ENCODE data around the gene TYK2. TPM values are rescaled to one million over a fixed set of nuclear protein-coding genes. Genes with fewer than 3 reads are reported as not detected.

The TYK2 gene
- total RNA-seq, 1 donor from 2014 or later = 143 TPM

DNA sequence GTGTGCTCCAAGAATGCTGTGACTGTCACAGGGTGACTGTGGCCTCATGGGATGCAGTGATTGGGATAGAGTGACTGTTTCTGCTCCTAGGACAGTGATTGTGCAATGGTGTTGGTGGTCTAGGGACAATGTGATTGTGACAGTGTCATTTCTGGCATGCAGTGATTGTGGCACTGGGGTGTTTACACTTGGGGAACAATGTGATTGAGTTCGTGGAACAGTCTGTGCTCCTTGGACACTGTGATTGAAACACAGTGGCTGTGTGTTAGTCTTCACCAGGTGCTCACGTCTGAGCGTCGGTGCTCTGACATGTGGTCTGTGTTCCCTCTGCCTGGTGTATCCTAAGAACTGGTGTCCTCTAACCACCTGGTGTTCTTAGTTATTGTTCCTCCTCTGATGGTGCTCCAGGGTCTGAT lies 41.7 kb upstream of the TYK2 start:
- Mint-ChIP-seq H3K27ac (ENCODE audit: unreplicated experiment) (no peak overlapping the region), H3K27me3 (ENCODE audit: unreplicated experiment) (peaks cover 44% of the 10 kb centered on the region), H3K4me3 (ENCODE audit: unreplicated experiment) (peak overlapping the region; percentile 70), H3K4me1 (ENCODE audit: unreplicated experiment) (peaks cover 20% of the 10 kb centered on the region), H3K36me3 (ENCODE audit: low read depth, unreplicated experiment) (peaks cover 9% of the 10 kb centered on the region), H3K9me3 (ENCODE audit: unreplicated experiment) (no peaks in the 10 kb centered on the region)
- no peak for DNase-seq (ENCODE audit: low spot score)
- TF ChIP-seq, protein P1, sequence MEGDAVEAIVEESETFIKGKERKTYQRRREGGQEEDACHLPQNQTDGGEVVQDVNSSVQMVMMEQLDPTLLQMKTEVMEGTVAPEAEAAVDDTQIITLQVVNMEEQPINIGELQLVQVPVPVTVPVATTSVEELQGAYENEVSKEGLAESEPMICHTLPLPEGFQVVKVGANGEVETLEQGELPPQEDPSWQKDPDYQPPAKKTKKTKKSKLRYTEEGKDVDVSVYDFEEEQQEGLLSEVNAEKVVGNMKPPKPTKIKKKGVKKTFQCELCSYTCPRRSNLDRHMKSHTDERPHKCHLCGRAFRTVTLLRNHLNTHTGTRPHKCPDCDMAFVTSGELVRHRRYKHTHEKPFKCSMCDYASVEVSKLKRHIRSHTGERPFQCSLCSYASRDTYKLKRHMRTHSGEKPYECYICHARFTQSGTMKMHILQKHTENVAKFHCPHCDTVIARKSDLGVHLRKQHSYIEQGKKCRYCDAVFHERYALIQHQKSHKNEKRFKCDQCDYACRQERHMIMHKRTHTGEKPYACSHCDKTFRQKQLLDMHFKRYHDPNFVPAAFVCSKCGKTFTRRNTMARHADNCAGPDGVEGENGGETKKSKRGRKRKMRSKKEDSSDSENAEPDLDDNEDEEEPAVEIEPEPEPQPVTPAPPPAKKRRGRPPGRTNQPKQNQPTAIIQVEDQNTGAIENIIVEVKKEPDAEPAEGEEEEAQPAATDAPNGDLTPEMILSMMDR (IDR thresholded peaks at IDR 0.05; ENCODE audit: unreplicated experiment) = no peak

DNA sequence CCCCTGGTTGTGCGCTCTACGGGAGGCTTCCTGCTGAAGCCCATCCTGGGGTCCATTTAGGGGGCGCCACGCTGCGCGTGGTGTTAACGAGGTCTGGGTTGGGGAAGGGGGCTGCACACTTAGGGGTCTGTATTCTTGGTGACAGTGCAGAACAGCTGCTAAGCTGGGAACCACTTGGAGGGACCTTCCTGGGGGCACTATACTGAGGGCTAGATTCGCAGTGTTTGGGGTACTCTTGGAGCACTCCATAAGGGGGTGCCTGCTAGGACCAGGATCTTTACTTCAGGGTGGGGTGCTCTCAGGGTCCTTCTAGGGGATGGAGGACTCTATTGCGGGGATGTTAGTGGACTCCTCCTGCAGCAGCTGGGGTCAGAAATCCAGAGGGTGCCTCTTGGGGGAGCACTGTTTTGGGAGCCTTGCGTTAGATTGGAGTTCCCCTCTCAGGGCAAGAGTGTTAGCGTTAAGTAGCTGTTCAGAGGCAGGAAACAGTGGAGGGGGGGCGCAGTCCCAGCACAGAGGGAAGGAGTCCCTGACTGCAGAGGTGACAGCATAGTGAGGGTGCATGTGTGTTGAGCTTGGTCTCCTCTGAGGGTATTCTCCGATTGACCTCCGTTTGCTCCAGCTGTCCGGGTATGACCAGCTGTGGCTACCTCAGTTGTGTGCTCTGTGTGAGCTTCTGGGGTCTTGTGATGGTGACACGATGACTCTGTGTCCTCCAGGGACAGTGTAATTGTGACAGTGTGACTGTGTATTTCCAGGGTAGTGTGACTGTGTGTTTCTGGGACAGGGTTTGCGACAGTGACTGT lies 41.1 kb upstream of the TYK2 start:
- peak overlapping the region; percentile 70 for H3K4me3 Mint-ChIP-seq (ENCODE audit: unreplicated experiment)
- DNase-seq (ENCODE audit: low spot score) = no peak
- peaks cover 9% of the 10 kb centered on the region for H3K36me3 Mint-ChIP-seq (ENCODE audit: low read depth, unreplicated experiment)
- H3K4me1 Mint-ChIP-seq (ENCODE audit: unreplicated experiment) = peaks cover 20% of the 10 kb centered on the region
- H3K27ac Mint-ChIP-seq (ENCODE audit: unreplicated experiment) = no peak overlapping the region
- no peaks in the 10 kb centered on the region for H3K9me3 Mint-ChIP-seq (ENCODE audit: unreplicated experiment)
- TF ChIP-seq, protein P1 (IDR thresholded peaks at IDR 0.05; ENCODE audit: unreplicated experiment) = no peak
- peaks cover 46% of the 10 kb centered on the region for H3K27me3 Mint-ChIP-seq (ENCODE audit: unreplicated experiment)

DNA sequence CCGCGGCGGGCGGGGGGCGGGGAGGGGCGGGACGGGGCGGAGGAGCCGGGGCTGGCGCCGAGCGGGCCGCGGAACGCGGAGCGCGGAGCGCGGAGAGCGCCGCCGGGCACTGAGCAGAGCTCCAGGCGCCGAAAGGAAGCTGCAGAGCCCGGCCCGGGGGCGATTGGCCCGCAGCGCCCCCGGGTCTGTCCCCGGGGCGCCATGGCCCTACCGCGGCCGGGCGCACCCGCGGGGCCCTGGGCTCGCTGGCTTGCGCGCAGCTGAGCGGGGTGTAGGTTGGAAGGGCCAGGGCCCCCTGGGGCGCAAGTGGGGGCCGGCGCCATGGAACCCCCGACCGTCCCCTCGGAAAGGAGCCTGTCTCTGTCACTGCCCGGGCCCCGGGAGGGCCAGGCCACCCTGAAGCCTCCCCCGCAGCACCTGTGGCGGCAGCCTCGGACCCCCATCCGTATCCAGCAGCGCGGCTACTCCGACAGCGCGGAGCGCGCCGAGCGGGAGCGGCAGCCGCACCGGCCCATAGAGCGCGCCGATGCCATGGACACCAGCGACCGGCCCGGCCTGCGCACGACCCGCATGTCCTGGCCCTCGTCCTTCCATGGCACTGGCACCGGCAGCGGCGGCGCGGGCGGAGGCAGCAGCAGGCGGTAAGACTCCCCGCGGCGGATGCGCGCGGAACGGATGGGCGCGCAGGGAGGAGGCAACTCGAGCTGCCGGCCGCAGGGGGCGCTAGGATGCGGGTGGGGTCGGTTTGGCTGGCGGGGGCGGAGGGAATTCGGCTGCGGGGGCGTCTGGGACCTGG lies 40.3 kb upstream of the TYK2 start, which contains the start of gene PDE4A:
Gene PDE4A (plus strand): TSS at position 95 of the 796 bp plus-strand sequence. CDS start 227 bp downstream, at position 322.
- Mint-ChIP-seq H3K9me3 (ENCODE audit: unreplicated experiment) (no peaks in the 10 kb centered on the region), H3K4me1 (ENCODE audit: unreplicated experiment) (peaks cover 20% of the 10 kb centered on the region), H3K27me3 (ENCODE audit: unreplicated experiment) (peaks cover 50% of the 10 kb centered on the region), H3K4me3 (ENCODE audit: unreplicated experiment) (peak within 1 kb of the TSS; percentile 87), H3K27ac (ENCODE audit: unreplicated experiment) (peak within 1 kb of the TSS; percentile 80), H3K36me3 (ENCODE audit: low read depth, unreplicated experiment) (peaks cover 9% of the 10 kb centered on the region)
- peak; percentile 74 for DNase-seq (ENCODE audit: low spot score)
- TF ChIP-seq, protein P1 (IDR thresholded peaks at IDR 0.05; ENCODE audit: unreplicated experiment) = peak; percentile 60

DNA sequence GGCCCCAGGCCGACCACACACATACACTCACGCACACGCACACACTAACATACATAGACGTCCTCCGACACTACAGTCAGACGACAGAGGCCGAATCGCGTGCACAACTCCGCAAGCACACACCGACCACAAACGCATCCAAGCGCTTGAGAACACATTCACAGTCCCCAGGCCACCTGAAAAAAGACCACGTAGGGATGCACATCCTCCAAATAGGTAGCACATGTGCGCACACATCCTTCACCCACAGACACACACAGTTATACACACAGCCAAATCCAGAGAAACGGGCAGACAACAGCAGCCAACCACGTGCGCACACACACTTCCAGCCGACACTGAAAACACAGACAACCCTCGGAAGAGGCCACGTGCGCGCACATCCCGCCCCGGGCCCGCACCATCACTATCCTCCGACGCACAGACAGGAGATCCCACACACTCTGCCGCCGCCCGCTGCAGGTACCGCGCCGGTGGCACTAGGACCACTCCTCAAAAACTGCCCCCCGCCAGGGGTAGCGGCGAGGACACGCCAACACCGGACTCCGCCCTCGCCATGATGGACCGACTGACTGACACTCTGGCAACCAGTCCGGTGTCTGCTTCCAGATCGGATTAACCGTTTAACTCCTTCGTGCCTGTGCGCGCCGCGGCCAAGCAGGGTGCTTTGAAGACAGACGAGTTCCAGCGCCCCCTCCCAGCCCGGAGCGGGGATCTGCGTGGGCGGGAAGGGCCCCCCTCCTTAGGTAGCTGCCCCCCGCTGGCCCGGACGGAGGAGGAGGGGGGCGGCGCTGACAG lies 39.5 kb upstream of the TYK2 start:
- Mint-ChIP-seq H3K9me3 (ENCODE audit: unreplicated experiment) (no peaks in the 10 kb centered on the region), H3K27me3 (ENCODE audit: unreplicated experiment) (peaks cover 45% of the 10 kb centered on the region), H3K36me3 (ENCODE audit: low read depth, unreplicated experiment) (peaks cover 9% of the 10 kb centered on the region), H3K4me3 (ENCODE audit: unreplicated experiment) (peak overlapping the region; percentile 87), H3K4me1 (ENCODE audit: unreplicated experiment) (peaks cover 20% of the 10 kb centered on the region), H3K27ac (ENCODE audit: unreplicated experiment) (peak overlapping the region; percentile 80)
- TF ChIP-seq, protein P1 (IDR thresholded peaks at IDR 0.05; ENCODE audit: unreplicated experiment) = peak; percentile 13
- DNase-seq (ENCODE audit: low spot score) = peak; percentile 26
